NCI-H2171 (cell line): ENCODE results near the gene FFAR3.

Experiments used
- DNase-seq: peaks from one replicate; lab custom pipeline; 2025; lab: John Stamatoyannopoulos, UW

The FFAR3 gene

DNA sequence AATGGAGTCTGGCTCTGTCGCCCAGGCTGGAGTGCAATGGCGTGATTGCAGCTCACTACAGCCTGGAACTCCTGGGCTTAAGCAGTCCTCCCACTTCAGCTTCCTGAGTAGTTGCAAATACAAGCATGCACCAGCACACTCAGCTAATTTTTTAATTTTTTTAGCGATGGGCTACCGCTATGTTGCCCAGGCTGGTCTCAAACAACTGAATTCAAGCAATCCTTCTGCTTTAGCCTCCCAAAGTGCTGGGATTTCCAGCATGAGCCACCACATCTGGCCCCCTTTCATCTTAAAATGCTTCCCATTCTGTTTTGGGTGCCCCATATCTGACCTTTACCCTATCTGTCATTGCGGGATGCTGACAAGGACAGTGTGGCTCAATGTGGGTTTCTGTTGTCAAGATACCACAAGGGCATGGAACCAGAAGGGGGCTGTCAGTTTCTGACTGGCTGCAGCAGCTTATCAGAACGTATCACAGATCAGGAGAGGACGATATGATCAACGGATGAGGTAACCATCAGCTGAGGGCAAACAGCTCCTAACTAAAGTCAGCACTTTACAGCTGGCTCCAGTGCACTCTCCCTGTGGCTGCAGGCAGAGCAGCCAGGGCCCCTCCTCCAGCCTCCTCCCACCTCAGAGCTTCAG, 45.0 kb downstream of the FFAR3 start:
- no peak for DNase-seq

GRCh38 chr19:35404879-35405622, 46.8 kb downstream of the FFAR3 start:
- DNase-seq: no peak

DNA sequence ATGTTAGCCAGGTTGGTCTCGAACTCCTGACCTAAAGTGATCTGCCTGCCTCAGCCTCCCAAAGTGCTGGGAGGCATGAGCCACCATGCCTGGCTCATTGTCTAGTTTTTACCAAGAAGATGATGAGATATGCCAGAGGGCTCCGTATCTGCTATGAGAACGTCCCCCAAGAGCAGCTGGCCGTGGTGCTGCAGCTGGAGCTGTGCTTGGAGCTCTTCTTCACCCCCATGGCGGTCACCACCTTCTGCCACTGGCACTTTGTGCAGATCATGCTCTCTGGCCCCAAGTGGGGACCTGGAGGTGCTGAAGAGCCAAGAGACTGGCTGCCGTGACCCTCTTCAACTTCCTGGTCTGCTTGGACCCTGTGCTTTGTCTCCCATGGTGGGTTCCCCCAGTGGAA, 49.4 kb downstream of the FFAR3 start:
- DNase-seq: no peak

GRCh38 chr19:35408284-35409171, 50.3 kb downstream of the FFAR3 start:
- no peak for DNase-seq

- DNase-seq: no peak
Observed at GRCh38 chr19:35409191-35409590, 50.9 kb downstream of the FFAR3 start.
